Measurements from ENCODE around the gene IL17C.

- TF ChIP-seq CTCF (IDR thresholded peaks at IDR 0.05): no peak
- TF ChIP-seq POLR2A (IDR thresholded peaks at IDR 0.05): no peak
Observed at GRCh38 chr16:88686439-88687253, 48.3 kb downstream of the IL17C start, which contains the start of gene SNAI3.

Data from ovary (tissue), 3 donors.